Measurements from ENCODE around the gene VTN. TPM values are rescaled to one million over a fixed set of nuclear protein-coding genes. Genes with fewer than 3 reads are reported as not detected.

VTN gene
- total RNA-seq, 2 experiments from 2014 or later = not detected

DNA sequence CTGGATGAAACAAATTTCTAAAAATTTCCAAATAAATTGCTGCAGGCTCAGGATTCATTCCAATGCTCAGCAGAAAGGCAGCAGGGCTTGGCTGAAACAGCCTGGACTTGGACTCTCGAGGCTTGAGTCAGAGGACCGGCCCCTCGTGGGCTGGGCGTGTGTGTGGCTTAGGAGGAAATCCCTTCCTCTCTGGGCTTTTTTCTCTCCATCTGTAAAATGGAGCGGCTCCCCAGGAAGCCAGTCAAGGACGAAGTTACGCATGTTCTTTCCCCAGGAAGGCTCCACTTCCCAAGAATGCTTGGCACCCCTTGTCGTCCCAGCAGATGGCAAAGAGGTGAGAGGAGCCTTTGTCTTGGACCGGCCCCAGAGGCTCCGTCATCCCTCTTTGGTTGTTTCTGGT lies 22.4 kb upstream of the VTN start:
- Mint-ChIP-seq H3K4me3 (no peak overlapping the region), H3K27ac (no peak overlapping the region), H3K9me3 (no peaks in the 10 kb centered on the region), H3K36me3 (ENCODE audit: low read depth) (peaks cover 16% of the 10 kb centered on the region), H3K27me3 (ENCODE audit: low read depth) (no peaks in the 10 kb centered on the region), H3K4me1 (ENCODE audit: low read depth) (no peaks in the 10 kb centered on the region)
- CTCF ChIA-PET = no interaction called here
- intact Hi-C loops (cut with micrococcal nuclease) = no loop called here
- no peak for DNase-seq

DNA sequence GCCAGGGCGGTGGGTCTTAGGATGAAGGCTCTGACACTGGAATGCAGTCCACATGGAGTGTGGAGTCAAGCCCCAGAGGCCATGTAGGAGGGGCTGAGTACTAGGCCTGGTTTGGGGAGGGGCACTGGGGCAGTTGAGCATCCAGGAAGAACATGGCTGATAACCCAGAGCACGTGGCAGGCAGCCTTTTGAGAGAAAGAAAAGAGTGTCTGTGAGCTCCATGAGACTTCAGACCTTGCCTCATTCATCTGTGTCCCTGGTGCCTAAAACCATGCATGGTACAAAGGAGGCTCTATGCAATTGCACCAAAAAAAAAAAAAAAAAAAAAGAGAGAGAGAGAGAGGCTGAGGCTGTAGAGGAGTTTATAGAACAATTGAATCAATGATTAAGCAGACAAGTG lies 21.3 kb upstream of the VTN start:
- Mint-ChIP-seq H3K4me1 (ENCODE audit: low read depth) (no peaks in the 10 kb centered on the region), H3K27me3 (ENCODE audit: low read depth) (no peaks in the 10 kb centered on the region), H3K4me3 (no peak overlapping the region), H3K9me3 (no peaks in the 10 kb centered on the region), H3K27ac (no peak overlapping the region), H3K36me3 (ENCODE audit: low read depth) (peaks cover 16% of the 10 kb centered on the region)
- intact Hi-C loops (cut with micrococcal nuclease) = no loop called here
- DNase-seq = no peak
- CTCF ChIA-PET = interaction anchor here (0.6 to 1.3 kb wide), 4 partner anchors 8 to 25 kb away, joined by 3 to 4 read pairs (median 3); no protein-coding TSS in a partner anchor

DNA sequence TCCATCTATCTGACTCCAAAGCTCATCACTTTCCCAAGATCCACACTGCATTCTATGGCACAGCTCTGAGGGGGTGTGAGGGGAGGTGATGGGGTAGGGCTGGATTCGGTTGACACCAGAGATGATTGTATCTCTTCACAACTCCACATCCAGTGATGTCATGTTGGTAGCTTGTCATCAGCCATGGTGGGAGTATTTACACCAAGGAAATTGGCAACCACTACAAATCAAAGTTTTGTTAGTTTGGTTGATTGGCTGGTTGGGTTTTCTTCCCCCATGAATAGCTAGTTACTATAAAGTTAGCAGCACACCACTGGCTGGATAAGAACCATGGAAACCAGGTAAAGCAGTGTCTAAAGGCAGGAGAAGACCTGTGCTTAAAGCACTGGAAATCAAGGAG lies 20.9 kb upstream of the VTN start:
- H3K4me3 Mint-ChIP-seq = no peak overlapping the region
- no peak for DNase-seq
- H3K4me1 Mint-ChIP-seq (ENCODE audit: low read depth) = no peaks in the 10 kb centered on the region
- H3K9me3 Mint-ChIP-seq = no peaks in the 10 kb centered on the region
- intact Hi-C loops (cut with micrococcal nuclease) = no loop called here
- no peaks in the 10 kb centered on the region for H3K27me3 Mint-ChIP-seq (ENCODE audit: low read depth)
- CTCF ChIA-PET = interaction anchor here (1.1 to 1.3 kb wide), 2 partner anchors 10 to 26 kb away, joined by 3 read pairs; no protein-coding TSS in a partner anchor
- no peak overlapping the region for H3K27ac Mint-ChIP-seq
- peaks cover 16% of the 10 kb centered on the region for H3K36me3 Mint-ChIP-seq (ENCODE audit: low read depth)

DNA sequence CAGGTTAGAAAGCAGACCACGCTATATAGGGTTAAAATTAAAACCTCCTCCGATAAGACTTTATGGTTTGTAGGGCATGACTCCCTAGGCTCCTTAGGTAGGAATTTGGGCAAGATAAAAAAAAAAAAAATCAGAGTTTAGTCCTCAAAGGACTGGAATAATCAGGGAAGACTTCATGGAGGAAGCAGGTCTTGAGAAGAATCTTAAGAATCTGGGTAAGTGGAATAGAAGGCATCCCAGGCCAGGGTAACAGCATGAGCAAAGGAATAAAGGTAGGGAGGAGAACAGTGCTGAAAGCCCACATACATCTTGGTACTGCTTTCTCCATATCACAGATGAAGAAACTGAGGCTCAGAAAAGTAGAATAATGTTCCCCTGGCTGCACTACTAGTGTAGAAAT lies 20.5 kb upstream of the VTN start:
- Mint-ChIP-seq H3K27me3 (ENCODE audit: low read depth) (no peaks in the 10 kb centered on the region), H3K36me3 (ENCODE audit: low read depth) (peaks cover 16% of the 10 kb centered on the region), H3K9me3 (no peaks in the 10 kb centered on the region), H3K4me3 (no peak overlapping the region), H3K4me1 (ENCODE audit: low read depth) (no peaks in the 10 kb centered on the region), H3K27ac (no peak overlapping the region)
- intact Hi-C loops (cut with micrococcal nuclease) = no loop called here
- no peak for DNase-seq
- CTCF ChIA-PET = interaction anchor here (1.1 kb wide), 1 partner anchor 26 kb away, joined by 3 read pairs; no protein-coding TSS in a partner anchor

DNA sequence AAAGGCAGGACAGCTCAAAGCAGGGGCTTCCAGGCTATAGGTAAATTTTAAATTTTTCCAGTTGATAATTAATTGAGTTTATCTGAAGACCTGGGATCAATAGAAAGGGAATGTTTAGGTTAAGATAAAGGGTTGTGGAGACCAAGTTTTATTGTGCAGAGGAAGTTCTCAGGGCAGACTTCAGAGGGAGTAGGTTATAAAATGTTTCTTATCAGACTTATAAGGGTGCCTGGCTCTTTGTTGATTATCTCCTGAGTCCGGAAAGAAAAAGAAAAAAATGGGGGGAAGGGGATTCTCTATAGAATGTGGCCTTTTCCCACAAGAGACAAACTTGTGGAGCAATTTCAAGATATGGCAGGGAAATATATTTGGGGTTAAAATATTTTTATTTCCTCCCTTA lies 20.0 kb upstream of the VTN start:
- Mint-ChIP-seq H3K27ac (no peak overlapping the region), H3K4me3 (no peak overlapping the region), H3K27me3 (ENCODE audit: low read depth) (no peaks in the 10 kb centered on the region), H3K36me3 (ENCODE audit: low read depth) (peaks cover 17% of the 10 kb centered on the region), H3K9me3 (no peaks in the 10 kb centered on the region), H3K4me1 (ENCODE audit: low read depth) (peaks cover 4% of the 10 kb centered on the region)
- CTCF ChIA-PET = no interaction called here
- DNase-seq = no peak
- intact Hi-C loops (cut with micrococcal nuclease) = no loop called here

DNA sequence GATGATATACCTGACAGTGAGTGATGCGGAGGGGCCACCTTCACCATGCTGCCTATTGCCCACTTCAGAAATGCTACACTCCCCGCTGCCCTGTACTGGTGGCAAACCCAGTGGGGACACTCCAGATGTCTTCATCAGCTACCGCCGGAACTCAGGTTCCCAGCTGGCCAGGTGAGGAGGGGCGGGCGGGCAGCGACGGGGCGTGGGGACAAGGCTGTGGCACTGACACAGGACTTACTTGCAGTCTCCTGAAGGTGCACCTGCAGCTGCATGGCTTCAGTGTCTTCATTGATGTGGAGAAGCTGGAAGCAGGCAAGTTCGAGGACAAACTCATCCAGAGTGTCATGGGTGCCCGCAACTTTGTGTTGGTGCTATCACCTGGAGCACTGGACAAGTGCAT lies 18.0 kb upstream of the VTN start:
- no peaks in the 10 kb centered on the region for H3K9me3 Mint-ChIP-seq
- peaks cover 4% of the 10 kb centered on the region for H3K27me3 Mint-ChIP-seq (ENCODE audit: low read depth)
- DNase-seq = no peak
- H3K4me3 Mint-ChIP-seq = no peak overlapping the region
- intact Hi-C loops (cut with micrococcal nuclease) = no loop called here
- no peak overlapping the region for H3K27ac Mint-ChIP-seq
- peaks cover 15% of the 10 kb centered on the region for H3K4me1 Mint-ChIP-seq (ENCODE audit: low read depth)
- CTCF ChIA-PET = interaction anchor here (1.3 kb wide), 1 partner anchor 18 kb away, joined by 3 read pairs; the partner anchor contains the start of gene SLC46A1
- H3K36me3 Mint-ChIP-seq (ENCODE audit: low read depth) = peaks cover 23% of the 10 kb centered on the region

DNA sequence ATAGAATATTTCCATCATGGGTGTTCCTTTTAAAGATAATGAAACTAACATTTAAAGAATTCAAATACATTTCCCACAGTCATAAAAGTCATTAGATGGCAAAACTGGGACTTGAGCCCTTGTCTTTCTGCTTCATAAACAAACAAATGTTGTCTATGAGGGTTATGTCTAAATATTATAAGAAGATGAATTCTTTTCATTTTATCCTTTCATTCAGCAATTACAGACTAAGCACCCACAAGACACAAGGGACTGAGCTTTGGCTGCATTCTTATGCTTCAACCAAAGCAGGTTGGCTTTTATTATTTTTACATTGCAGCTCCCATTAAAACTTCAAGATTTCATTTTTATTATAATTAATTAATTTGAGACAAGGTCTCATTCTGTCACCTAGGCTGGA lies 16.3 kb upstream of the VTN start:
- no peak overlapping the region for H3K4me3 Mint-ChIP-seq
- CTCF ChIA-PET = no interaction called here
- no peak for DNase-seq
- H3K27ac Mint-ChIP-seq = no peak overlapping the region
- no peaks in the 10 kb centered on the region for H3K9me3 Mint-ChIP-seq
- H3K36me3 Mint-ChIP-seq (ENCODE audit: low read depth) = peaks cover 20% of the 10 kb centered on the region
- peaks cover 12% of the 10 kb centered on the region for H3K27me3 Mint-ChIP-seq (ENCODE audit: low read depth)
- intact Hi-C loops (cut with micrococcal nuclease) = no loop called here
- peaks cover 21% of the 10 kb centered on the region for H3K4me1 Mint-ChIP-seq (ENCODE audit: low read depth)

DNA sequence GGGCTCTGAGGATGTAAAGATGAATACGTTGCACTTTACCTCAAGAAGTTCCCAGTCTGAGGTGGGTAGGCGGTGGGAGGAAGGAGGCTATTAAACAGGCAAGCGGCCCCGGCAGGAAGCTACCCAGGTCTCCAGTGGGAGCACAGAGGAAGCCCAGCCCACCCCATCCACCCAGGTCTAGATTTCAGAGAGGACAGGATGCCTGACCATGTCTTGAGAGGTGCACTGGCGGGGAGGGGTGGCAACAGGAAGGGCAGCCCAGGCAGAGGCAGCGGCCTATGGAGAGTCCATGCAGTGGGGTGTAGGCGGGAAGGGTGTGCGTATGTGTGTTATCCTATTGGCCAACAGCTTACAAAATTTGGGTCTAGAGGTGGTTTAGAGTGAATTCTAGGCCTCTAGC lies 15.3 kb upstream of the VTN start:
- DNase-seq = peak; percentile 30
- intact Hi-C loops (cut with micrococcal nuclease) = loop anchor here (2.0 kb wide), 1 partner anchor 31 kb away; no protein-coding TSS in a partner anchor
- Mint-ChIP-seq H3K9me3 (no peaks in the 10 kb centered on the region), H3K27ac (peak overlapping the region; percentile 22), H3K36me3 (ENCODE audit: low read depth) (peaks cover 19% of the 10 kb centered on the region), H3K27me3 (ENCODE audit: low read depth) (peaks cover 12% of the 10 kb centered on the region), H3K4me3 (peak overlapping the region; percentile 87), H3K4me1 (ENCODE audit: low read depth) (peaks cover 23% of the 10 kb centered on the region)
- CTCF ChIA-PET = no interaction called here

DNA sequence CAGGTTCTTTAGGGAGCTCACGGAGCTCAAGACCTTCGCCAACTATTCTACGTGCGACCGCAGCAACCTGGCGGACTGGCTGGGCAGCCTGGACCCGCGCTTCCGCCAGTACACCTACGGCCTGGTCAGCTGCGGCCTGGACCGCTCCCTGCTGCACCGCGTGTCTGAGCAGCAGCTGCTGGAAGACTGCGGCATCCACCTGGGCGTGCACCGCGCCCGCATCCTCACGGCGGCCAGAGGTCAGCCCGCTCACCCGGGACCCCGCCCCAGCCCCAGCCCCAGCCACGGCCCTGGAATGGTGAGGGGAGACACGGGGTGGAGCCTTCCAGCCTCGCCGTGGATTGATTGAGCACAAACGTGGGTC lies 14.9 kb upstream of the VTN start:
- peaks cover 23% of the 10 kb centered on the region for H3K4me1 Mint-ChIP-seq (ENCODE audit: low read depth)
- intact Hi-C loops (cut with micrococcal nuclease) = loop anchor here (2.0 kb wide), 1 partner anchor 32 kb away; no protein-coding TSS in a partner anchor

DNA sequence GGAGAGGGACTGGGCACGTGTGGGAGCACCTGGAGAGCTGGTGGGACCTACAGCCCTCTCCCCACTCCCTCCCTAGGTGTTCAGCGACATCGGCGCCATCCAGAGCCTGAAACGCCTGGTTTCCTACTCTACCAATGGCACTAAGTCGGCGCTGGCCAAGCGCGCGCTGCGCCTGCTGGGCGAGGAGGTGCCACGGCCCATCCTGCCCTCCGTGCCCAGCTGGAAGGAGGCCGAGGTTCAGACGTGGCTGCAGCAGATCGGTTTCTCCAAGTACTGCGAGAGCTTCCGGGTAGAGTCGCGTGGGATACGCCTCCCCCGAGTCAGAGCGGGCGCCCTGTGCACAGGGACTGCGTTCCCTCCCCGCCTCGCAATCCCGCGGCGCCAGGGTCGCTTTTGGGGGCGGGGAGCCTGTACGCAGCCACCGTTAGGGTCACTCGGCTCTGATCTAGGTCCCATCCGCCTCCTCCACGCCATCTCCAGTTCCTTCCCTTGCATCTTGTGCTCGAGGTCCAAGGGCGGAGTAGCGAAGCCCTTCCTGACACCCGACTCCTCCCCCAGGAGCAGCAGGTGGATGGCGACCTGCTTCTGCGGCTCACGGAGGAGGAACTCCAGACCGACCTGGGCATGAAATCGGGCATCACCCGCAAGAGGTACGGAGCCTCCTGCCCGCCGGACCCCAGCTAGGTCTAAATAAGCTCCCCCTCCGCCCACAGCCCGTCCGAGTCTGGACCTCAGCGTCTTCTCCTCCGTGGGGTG lies 14.4 kb upstream of the VTN start:
- H3K4me1 Mint-ChIP-seq (ENCODE audit: low read depth) = peaks cover 23% of the 10 kb centered on the region
- intact Hi-C loops (cut with micrococcal nuclease) = loop anchor here (1.0 to 2.0 kb wide), 4 partner anchors 13 to 261 kb away; partner anchors contain the start of genes BLTP2, POLDIP2 and SARM1
- CTCF ChIA-PET = interaction anchor here (0.8 to 1.3 kb wide), 3 partner anchors 26 to 32 kb away, joined by 3 to 4 read pairs (median 4); no protein-coding TSS in a partner anchor
- H3K36me3 Mint-ChIP-seq (ENCODE audit: low read depth) = peaks cover 14% of the 10 kb centered on the region
- peaks cover 12% of the 10 kb centered on the region for H3K27me3 Mint-ChIP-seq (ENCODE audit: low read depth)
- H3K4me3 Mint-ChIP-seq = peak overlapping the region; percentile 87
- peak; percentile 81 for DNase-seq
- no peaks in the 10 kb centered on the region for H3K9me3 Mint-ChIP-seq
- H3K27ac Mint-ChIP-seq = peak overlapping the region; percentile 9

More for the DNA sequence above, 14.9 kb upstream of the VTN start:
- peak overlapping the region; percentile 87 for H3K4me3 Mint-ChIP-seq
- H3K27ac Mint-ChIP-seq = peak overlapping the region; percentile 22
- H3K36me3 Mint-ChIP-seq (ENCODE audit: low read depth) = peaks cover 16% of the 10 kb centered on the region
- CTCF ChIA-PET = interaction anchor here (1.3 kb wide), 1 partner anchor 28 kb away, joined by 4 read pairs; no protein-coding TSS in a partner anchor
- peaks cover 12% of the 10 kb centered on the region for H3K27me3 Mint-ChIP-seq (ENCODE audit: low read depth)
- H3K9me3 Mint-ChIP-seq = no peaks in the 10 kb centered on the region
- no peak for DNase-seq

DNA sequence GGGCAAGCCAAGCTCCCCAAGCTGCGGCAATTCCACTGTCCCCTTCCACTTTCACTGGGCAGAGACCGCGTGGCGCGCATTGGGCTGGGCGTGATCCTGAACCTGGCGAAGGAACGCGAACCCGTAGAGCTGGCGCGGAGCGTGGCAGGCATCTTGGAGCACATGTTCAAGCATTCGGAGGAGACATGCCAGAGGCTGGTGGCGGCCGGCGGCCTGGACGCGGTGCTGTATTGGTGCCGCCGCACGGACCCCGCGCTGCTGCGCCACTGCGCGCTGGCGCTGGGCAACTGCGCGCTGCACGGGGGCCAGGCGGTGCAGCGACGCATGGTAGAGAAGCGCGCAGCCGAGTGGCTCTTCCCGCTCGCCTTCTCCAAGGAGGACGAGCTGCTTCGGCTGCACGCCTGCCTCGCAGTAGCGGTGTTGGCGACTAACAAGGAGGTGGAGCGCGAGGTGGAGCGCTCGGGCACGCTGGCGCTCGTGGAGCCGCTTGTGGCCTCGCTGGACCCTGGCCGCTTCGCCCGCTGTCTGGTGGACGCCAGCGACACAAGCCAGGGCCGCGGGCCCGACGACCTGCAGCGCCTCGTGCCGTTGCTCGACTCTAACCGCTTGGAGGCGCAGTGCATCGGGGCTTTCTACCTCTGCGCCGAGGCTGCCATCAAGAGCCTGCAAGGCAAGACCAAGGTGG lies 11.2 kb upstream of the VTN start:
- H3K4me3 Mint-ChIP-seq = peak overlapping the region; percentile 27
- peak; percentile 56 for DNase-seq
- CTCF ChIA-PET = interaction anchor here (1.7 to 2.5 kb wide), 2 partner anchors 8 to 35 kb away, joined by 6 to 10 read pairs; no protein-coding TSS in a partner anchor
- no peak overlapping the region for H3K27ac Mint-ChIP-seq
- intact Hi-C loops (cut with micrococcal nuclease) = no loop called here
- peaks cover 12% of the 10 kb centered on the region for H3K27me3 Mint-ChIP-seq (ENCODE audit: low read depth)
- no peaks in the 10 kb centered on the region for H3K9me3 Mint-ChIP-seq
- peaks cover 10% of the 10 kb centered on the region for H3K36me3 Mint-ChIP-seq (ENCODE audit: low read depth)
- H3K4me1 Mint-ChIP-seq (ENCODE audit: low read depth) = peaks cover 23% of the 10 kb centered on the region
